ENCODE data around the gene ACSM2B.
"Not testable (repeated sequence)": the region's sequence is repeated elsewhere in the genome, so short reads cannot be mapped to it uniquely, and the experiment has no call there.

DNA sequence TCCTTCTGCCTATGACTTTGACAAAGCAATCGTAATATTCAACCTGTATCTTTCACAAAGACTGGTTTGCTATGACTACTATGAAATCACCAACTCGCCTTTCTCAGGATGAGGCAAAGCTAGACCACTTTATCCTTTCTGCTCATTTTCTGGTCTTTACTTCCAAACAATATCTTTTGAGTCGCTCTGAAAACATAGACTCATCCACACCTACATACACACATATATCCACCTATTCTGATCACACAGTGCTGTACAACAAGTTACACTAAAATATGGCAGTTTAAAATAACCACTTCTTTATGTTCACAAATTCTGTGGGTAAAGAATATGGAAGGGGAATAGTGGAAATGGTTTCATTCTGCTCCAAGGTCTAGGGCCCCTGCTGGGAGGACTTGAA, 85.2 kb downstream of the ACSM2B start:
- TF ChIP-seq, protein P1, sequence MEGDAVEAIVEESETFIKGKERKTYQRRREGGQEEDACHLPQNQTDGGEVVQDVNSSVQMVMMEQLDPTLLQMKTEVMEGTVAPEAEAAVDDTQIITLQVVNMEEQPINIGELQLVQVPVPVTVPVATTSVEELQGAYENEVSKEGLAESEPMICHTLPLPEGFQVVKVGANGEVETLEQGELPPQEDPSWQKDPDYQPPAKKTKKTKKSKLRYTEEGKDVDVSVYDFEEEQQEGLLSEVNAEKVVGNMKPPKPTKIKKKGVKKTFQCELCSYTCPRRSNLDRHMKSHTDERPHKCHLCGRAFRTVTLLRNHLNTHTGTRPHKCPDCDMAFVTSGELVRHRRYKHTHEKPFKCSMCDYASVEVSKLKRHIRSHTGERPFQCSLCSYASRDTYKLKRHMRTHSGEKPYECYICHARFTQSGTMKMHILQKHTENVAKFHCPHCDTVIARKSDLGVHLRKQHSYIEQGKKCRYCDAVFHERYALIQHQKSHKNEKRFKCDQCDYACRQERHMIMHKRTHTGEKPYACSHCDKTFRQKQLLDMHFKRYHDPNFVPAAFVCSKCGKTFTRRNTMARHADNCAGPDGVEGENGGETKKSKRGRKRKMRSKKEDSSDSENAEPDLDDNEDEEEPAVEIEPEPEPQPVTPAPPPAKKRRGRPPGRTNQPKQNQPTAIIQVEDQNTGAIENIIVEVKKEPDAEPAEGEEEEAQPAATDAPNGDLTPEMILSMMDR (IDR thresholded peaks at IDR 0.05) = not testable (repeated sequence)
- not testable (repeated sequence) for TF ChIP-seq POLR2A, POLR2AphosphoS5, EP300 (IDR thresholded peaks at IDR 0.05)

Data from sigmoid colon (tissue), 4 donors.